HEK293 (cell line): ENCODE data around the gene OR6B1.

Experiments
- CTCF ChIA-PET: fragments of 350-600 bp; formaldehyde crosslinking; extraction: SDS; loops from one replicate; lab custom pipeline; 2021; ENCODE audit warnings: antibody characterized with exemption; lab: Yijun Ruan, JAX
- POLR2A ChIA-PET: fragments of 300-600 bp; formaldehyde crosslinking; extraction: SDS; loops from one replicate; lab custom pipeline; 2020; ENCODE audit warnings: antibody characterized with exemption, inconsistent platforms; lab: Yijun Ruan, JAX
- H3K27ac ChIP-seq: fragments of 200-500 bp; sonication (Bioruptor generic); 2 replicates; pipeline ENCODE4 v1.5.1; 2014; ENCODE audit warnings: low read depth, low read length, control low read depth, inconsistent platforms; ENCODE audit errors: extremely low read depth
- H3K36me3 ChIP-seq, 2 experiments: fragments of 200-500 bp in 1 of 2; sonication (Bioruptor generic) in 1 of 2; 1 replicate in 1 of 2; 2 replicates in 1 of 2; pipeline ENCODE4 v1.5.1; 2014 to 2017; ENCODE audit warnings: inconsistent platforms in 2 of 2, low read length in 2 of 2; ENCODE audit not compliant: control insufficient read depth in 2 of 2, insufficient read depth in 1 of 2
- H3K4me1 ChIP-seq: fragments of 200-500 bp; sonication (Bioruptor generic); 2 replicates; pipeline ENCODE4 v1.5.1; 2014; ENCODE audit warnings: mild to moderate bottlenecking, low read length, inconsistent platforms; ENCODE audit not compliant: control insufficient read depth, insufficient read depth
- H3K4me3 ChIP-seq: 2 replicates; pipeline ENCODE4 v1.5.1; 2011; ENCODE audit warnings: low read depth, mild to moderate bottlenecking, control low read depth, low read length, moderate library complexity
- H3K9me3 ChIP-seq: fragments of 200-500 bp; sonication (Bioruptor generic); 2 replicates; pipeline ENCODE4 v1.5.1; 2014; ENCODE audit warnings: low read depth, low read length, inconsistent platforms; ENCODE audit not compliant: control insufficient read depth, insufficient read depth
- GLIS1 ChIP-seq: fragments of 450-650 bp; formaldehyde crosslinking; IDR thresholded peaks from 2 replicates; pipeline ENCODE4 v1.5.1; 2016; ENCODE audit warnings: missing biosample characterization, missing genetic modification characterization
- GLIS2 ChIP-seq: fragments of 450-650 bp; formaldehyde crosslinking; IDR thresholded peaks from 2 replicates; pipeline ENCODE4 v1.5.1; 2016; ENCODE audit warnings: missing biosample characterization, missing genetic modification characterization
- HOXC10 ChIP-seq: sonication (generic); formaldehyde crosslinking; IDR thresholded peaks from 2 replicates; pipeline ENCODE4 v1.8.1; 2023; ENCODE audit warnings: mild to moderate bottlenecking, missing genetic modification reagents
- MYNN ChIP-seq: fragments of 450-650 bp; formaldehyde crosslinking; IDR thresholded peaks from 2 replicates; pipeline ENCODE4 v1.5.1; 2016; ENCODE audit warnings: missing biosample characterization, missing genetic modification characterization, borderline replicate concordance
- WT1 ChIP-seq: fragments of 450-650 bp; formaldehyde crosslinking; IDR thresholded peaks from 2 replicates; pipeline ENCODE4 v1.5.1; 2016; ENCODE audit warnings: missing biosample characterization, missing genetic modification characterization
- ZBTB1 ChIP-seq: fragments of 450-650 bp; formaldehyde crosslinking; IDR thresholded peaks from 2 replicates; pipeline ENCODE4 v1.5.1; 2016; ENCODE audit warnings: missing biosample characterization, missing genetic modification characterization
- ZFP41 ChIP-seq: fragments of 450-650 bp; formaldehyde crosslinking; IDR thresholded peaks from 2 replicates; pipeline ENCODE4 v1.5.1; 2016; ENCODE audit warnings: missing biosample characterization, missing genetic modification characterization, borderline replicate concordance
- ZIC2 ChIP-seq: fragments of 450-650 bp; formaldehyde crosslinking; IDR thresholded peaks from 2 replicates; pipeline ENCODE4 v1.5.1; 2016; ENCODE audit warnings: missing biosample characterization, missing genetic modification characterization
- ZNF140 ChIP-seq: fragments of 450-650 bp; formaldehyde crosslinking; IDR thresholded peaks from 2 replicates; pipeline ENCODE4 v1.5.1; 2016; ENCODE audit warnings: missing biosample characterization, missing genetic modification characterization
- ZNF155 ChIP-seq: fragments of 450-650 bp; formaldehyde crosslinking; IDR thresholded peaks from 2 replicates; pipeline ENCODE4 v1.5.1; 2016; ENCODE audit warnings: missing biosample characterization, missing genetic modification characterization
- ZNF16 ChIP-seq: fragments of 450-650 bp; formaldehyde crosslinking; IDR thresholded peaks from 2 replicates; pipeline ENCODE4 v1.5.1; 2016; ENCODE audit warnings: low read depth, missing biosample characterization, missing genetic modification characterization
- ZNF311 ChIP-seq: fragments of 450-650 bp; formaldehyde crosslinking; IDR thresholded peaks from 2 replicates; pipeline ENCODE4 v1.5.1; 2017; ENCODE audit warnings: missing biosample characterization, missing genetic modification characterization, borderline replicate concordance
- ZNF473 ChIP-seq: fragments of 450-650 bp; formaldehyde crosslinking; IDR thresholded peaks from 2 replicates; pipeline ENCODE4 v1.5.1; 2017; ENCODE audit warnings: missing biosample characterization, missing genetic modification characterization
- ZNF48 ChIP-seq: fragments of 450-650 bp; formaldehyde crosslinking; IDR thresholded peaks from 2 replicates; pipeline ENCODE4 v1.5.1; 2016; ENCODE audit warnings: missing biosample characterization, missing genetic modification characterization
- ZNF549 ChIP-seq: fragments of 450-650 bp; IDR thresholded peaks from 2 replicates; pipeline ENCODE4 v1.5.1; 2018; ENCODE audit warnings: missing biosample characterization, missing genetic modification characterization, mild to moderate bottlenecking, inconsistent platforms, moderate library complexity
- ZNF677 ChIP-seq: fragments of 450-650 bp; IDR thresholded peaks from 2 replicates; pipeline ENCODE4 v1.5.0; 2018; ENCODE audit warnings: missing biosample characterization, mild to moderate bottlenecking, missing genetic modification characterization, moderate library complexity
- ZNF837 ChIP-seq: fragments of 450-650 bp; formaldehyde crosslinking; IDR thresholded peaks from 2 replicates; pipeline ENCODE4 v1.5.1; 2016; ENCODE audit warnings: missing biosample characterization, missing genetic modification characterization
- TF ChIP-seq, protein P1 (sequence below): fragments of 450-650 bp; formaldehyde crosslinking; IDR thresholded peaks from 2 replicates; pipeline ENCODE4 v1.5.1; 2017; ENCODE audit warnings: missing biosample characterization, missing genetic modification characterization
- TF ChIP-seq, protein P2 (sequence below): fragments of 450-650 bp; formaldehyde crosslinking; IDR thresholded peaks from 2 replicates; pipeline ENCODE4 v1.5.1; 2016; ENCODE audit warnings: missing biosample characterization, missing genetic modification characterization, borderline replicate concordance
- TF ChIP-seq, protein P3 (sequence below): fragments of 450-650 bp; formaldehyde crosslinking; IDR thresholded peaks from 2 replicates; pipeline ENCODE4 v1.5.1; 2016; ENCODE audit warnings: missing biosample characterization, missing genetic modification characterization
- TF ChIP-seq, protein P4 (sequence below): IDR thresholded peaks from 2 replicates; pipeline ENCODE4 v1.6.1; 2011; ENCODE audit warnings: mild to moderate bottlenecking, low read depth, low read length, borderline replicate concordance
- TF ChIP-seq, protein P5 (sequence below): fragments of 450-650 bp; formaldehyde crosslinking; IDR thresholded peaks from 2 replicates; pipeline ENCODE4 v1.5.1; 2016; ENCODE audit warnings: missing biosample characterization, missing genetic modification characterization, low read depth

The OR6B1 gene

DNA sequence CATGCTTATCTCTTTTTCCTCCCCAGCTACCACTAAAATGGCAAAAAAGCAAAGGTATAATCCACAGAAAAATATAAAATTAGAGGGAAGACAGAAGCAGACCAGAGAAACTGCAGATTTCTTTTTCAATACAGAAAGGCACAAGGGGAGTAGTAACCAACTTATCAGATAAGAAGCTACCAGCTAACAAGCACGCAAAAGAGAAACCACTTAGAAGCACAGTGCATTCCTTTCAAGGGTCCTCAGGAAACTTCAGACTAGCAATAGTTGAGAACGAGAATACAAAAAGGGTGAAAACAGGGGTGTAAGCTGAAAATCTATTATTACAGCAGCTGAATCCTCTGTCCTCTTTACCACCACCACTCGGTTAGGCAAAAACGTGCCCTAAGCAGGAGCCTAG, 38.8 kb downstream of the OR6B1 start (continued):
- TF ChIP-seq GLIS1 (tag by site-specific recombination): no peak
- TF ChIP-seq, protein P1, sequence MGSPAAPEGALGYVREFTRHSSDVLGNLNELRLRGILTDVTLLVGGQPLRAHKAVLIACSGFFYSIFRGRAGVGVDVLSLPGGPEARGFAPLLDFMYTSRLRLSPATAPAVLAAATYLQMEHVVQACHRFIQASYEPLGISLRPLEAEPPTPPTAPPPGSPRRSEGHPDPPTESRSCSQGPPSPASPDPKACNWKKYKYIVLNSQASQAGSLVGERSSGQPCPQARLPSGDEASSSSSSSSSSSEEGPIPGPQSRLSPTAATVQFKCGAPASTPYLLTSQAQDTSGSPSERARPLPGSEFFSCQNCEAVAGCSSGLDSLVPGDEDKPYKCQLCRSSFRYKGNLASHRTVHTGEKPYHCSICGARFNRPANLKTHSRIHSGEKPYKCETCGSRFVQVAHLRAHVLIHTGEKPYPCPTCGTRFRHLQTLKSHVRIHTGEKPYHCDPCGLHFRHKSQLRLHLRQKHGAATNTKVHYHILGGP (tag by site-specific recombination): no peak
- TF ChIP-seq HOXC10 (CRISPR knock-in tag): no peak
- TF ChIP-seq MYNN (tag by site-specific recombination): no peak
- TF ChIP-seq WT1 (tag by site-specific recombination): no peak
- no peak for TF ChIP-seq ZNF140 (tag by site-specific recombination)
- TF ChIP-seq, protein P2, sequence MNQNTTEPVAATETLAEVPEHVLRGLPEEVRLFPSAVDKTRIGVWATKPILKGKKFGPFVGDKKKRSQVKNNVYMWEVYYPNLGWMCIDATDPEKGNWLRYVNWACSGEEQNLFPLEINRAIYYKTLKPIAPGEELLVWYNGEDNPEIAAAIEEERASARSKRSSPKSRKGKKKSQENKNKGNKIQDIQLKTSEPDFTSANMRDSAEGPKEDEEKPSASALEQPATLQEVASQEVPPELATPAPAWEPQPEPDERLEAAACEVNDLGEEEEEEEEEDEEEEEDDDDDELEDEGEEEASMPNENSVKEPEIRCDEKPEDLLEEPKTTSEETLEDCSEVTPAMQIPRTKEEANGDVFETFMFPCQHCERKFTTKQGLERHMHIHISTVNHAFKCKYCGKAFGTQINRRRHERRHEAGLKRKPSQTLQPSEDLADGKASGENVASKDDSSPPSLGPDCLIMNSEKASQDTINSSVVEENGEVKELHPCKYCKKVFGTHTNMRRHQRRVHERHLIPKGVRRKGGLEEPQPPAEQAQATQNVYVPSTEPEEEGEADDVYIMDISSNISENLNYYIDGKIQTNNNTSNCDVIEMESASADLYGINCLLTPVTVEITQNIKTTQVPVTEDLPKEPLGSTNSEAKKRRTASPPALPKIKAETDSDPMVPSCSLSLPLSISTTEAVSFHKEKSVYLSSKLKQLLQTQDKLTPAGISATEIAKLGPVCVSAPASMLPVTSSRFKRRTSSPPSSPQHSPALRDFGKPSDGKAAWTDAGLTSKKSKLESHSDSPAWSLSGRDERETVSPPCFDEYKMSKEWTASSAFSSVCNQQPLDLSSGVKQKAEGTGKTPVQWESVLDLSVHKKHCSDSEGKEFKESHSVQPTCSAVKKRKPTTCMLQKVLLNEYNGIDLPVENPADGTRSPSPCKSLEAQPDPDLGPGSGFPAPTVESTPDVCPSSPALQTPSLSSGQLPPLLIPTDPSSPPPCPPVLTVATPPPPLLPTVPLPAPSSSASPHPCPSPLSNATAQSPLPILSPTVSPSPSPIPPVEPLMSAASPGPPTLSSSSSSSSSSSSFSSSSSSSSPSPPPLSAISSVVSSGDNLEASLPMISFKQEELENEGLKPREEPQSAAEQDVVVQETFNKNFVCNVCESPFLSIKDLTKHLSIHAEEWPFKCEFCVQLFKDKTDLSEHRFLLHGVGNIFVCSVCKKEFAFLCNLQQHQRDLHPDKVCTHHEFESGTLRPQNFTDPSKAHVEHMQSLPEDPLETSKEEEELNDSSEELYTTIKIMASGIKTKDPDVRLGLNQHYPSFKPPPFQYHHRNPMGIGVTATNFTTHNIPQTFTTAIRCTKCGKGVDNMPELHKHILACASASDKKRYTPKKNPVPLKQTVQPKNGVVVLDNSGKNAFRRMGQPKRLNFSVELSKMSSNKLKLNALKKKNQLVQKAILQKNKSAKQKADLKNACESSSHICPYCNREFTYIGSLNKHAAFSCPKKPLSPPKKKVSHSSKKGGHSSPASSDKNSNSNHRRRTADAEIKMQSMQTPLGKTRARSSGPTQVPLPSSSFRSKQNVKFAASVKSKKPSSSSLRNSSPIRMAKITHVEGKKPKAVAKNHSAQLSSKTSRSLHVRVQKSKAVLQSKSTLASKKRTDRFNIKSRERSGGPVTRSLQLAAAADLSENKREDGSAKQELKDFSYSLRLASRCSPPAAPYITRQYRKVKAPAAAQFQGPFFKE (tag by site-specific recombination): no peak

DNA sequence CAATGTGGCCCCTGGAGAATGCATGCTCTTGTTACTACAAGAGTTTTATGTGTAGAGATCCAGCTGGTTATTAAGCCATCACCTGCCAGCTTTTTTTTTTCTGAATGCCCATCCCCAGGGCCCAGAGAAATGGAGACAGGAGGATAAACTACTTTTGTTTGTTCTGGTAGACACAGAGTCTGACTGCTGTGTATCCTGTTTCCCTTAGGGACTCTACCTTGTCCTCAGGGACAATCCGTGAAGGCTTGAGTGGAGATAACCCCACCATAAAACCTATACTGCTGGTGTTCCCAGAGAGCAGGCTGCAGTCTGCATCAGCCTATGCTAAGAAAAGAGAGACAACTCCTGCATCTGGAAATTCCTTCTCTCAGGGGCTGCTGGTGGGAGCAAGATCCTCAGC, 48.5 kb downstream of the OR6B1 start, which contains the start of gene OR2A5:
Gene OR2A5 (plus strand): TSS at position 301 of the 400 bp plus-strand sequence. CDS start 1,454 bp downstream, outside the sequence.
- Histone ChIP-seq H3K4me1 (no peaks in the 10 kb centered on the region), H3K27ac (no peak within 1 kb of the TSS), H3K9me3 (no peaks in the 10 kb centered on the region), H3K36me3 (no peaks in the 10 kb centered on the region), H3K4me3 (no peak within 1 kb of the TSS)
- CTCF ChIA-PET: no interaction called here
- TF ChIP-seq ZFP41 (tag by site-specific recombination): no peak
- TF ChIP-seq, protein P3, sequence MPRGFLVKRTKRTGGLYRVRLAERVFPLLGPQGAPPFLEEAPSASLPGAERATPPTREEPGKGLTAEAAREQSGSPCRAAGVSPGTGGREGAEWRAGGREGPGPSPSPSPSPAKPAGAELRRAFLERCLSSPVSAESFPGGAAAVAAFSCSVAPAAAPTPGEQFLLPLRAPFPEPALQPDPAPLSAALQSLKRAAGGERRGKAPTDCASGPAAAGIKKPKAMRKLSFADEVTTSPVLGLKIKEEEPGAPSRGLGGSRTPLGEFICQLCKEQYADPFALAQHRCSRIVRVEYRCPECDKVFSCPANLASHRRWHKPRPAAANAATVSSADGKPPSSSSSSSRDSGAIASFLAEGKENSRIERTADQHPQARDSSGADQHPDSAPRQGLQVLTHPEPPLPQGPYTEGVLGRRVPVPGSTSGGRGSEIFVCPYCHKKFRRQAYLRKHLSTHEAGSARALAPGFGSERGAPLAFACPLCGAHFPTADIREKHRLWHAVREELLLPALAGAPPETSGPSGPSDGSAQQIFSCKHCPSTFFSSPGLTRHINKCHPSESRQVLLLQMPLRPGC (tag by site-specific recombination): no peak
- POLR2A ChIA-PET: no interaction called here

DNA sequence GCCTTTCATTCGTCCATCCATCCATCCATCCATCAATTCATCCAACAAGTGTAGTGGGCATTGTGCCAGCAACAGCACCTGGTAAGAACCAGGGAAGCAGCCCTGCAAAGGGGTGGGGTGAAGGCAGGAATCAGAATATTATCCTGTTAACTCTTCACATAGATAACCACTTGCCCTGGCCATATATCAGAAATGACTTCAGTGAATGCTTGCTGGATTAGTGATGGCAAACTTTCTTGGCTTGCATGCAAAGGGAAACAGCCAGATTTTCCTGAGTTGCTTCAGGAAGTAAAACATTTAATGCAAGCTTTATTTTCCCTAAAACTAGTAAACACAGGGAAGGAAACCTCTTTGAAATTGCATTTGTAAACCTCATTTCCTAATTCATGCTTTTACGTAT, 49.4 kb downstream of the OR6B1 start:
- no peaks in the 10 kb centered on the region for H3K4me1 ChIP-seq
- H3K4me3 ChIP-seq: no peak overlapping the region
- no peaks in the 10 kb centered on the region for H3K36me3 ChIP-seq
- ChIA-PET POLR2A (no interaction called here), CTCF (interaction anchor here (1.0 kb wide), 1 partner anchor 17 kb away, joined by 4 read pairs; no protein-coding TSS in a partner anchor)
- H3K9me3 ChIP-seq: no peaks in the 10 kb centered on the region
- no peak overlapping the region for H3K27ac ChIP-seq
- TF ChIP-seq ZNF48 (tag by site-specific recombination): no peak
- TF ChIP-seq, protein P4, sequence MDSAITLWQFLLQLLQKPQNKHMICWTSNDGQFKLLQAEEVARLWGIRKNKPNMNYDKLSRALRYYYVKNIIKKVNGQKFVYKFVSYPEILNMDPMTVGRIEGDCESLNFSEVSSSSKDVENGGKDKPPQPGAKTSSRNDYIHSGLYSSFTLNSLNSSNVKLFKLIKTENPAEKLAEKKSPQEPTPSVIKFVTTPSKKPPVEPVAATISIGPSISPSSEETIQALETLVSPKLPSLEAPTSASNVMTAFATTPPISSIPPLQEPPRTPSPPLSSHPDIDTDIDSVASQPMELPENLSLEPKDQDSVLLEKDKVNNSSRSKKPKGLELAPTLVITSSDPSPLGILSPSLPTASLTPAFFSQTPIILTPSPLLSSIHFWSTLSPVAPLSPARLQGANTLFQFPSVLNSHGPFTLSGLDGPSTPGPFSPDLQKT: no peak
- no peak for TF ChIP-seq ZNF677 (tag by site-specific recombination)
- no peak for TF ChIP-seq ZIC2 (tag by site-specific recombination)
- TF ChIP-seq GLIS2 (tag by site-specific recombination): no peak
- TF ChIP-seq ZNF16 (tag by site-specific recombination): no peak
- TF ChIP-seq ZNF549: no peak
- no peak for TF ChIP-seq MYNN (tag by site-specific recombination)
- no peak for TF ChIP-seq ZBTB1 (tag by site-specific recombination)
- no peak for TF ChIP-seq ZNF311 (tag by site-specific recombination)
- TF ChIP-seq, protein P5, sequence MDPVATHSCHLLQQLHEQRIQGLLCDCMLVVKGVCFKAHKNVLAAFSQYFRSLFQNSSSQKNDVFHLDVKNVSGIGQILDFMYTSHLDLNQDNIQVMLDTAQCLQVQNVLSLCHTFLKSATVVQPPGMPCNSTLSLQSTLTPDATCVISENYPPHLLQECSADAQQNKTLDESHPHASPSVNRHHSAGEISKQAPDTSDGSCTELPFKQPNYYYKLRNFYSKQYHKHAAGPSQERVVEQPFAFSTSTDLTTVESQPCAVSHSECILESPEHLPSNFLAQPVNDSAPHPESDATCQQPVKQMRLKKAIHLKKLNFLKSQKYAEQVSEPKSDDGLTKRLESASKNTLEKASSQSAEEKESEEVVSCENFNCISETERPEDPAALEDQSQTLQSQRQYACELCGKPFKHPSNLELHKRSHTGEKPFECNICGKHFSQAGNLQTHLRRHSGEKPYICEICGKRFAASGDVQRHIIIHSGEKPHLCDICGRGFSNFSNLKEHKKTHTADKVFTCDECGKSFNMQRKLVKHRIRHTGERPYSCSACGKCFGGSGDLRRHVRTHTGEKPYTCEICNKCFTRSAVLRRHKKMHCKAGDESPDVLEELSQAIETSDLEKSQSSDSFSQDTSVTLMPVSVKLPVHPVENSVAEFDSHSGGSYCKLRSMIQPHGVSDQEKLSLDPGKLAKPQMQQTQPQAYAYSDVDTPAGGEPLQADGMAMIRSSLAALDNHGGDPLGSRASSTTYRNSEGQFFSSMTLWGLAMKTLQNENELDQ (tag by site-specific recombination): no peak
- TF ChIP-seq ZNF155: no peak
- TF ChIP-seq ZNF837 (tag by site-specific recombination): no peak
- TF ChIP-seq ZNF473 (tag by site-specific recombination): no peak
